NCI-H1417 (cell line): ENCODE data around the gene LTBP1.
"Not testable (repeated sequence)": the region's sequence is repeated elsewhere in the genome, so short reads cannot be mapped to it uniquely, and the experiment has no call there.

Experiments
- DNase-seq, 3 experiments: peaks; one replicate each; lab custom pipeline; 2025; lab: John Stamatoyannopoulos, UW

Gene LTBP1

DNA sequence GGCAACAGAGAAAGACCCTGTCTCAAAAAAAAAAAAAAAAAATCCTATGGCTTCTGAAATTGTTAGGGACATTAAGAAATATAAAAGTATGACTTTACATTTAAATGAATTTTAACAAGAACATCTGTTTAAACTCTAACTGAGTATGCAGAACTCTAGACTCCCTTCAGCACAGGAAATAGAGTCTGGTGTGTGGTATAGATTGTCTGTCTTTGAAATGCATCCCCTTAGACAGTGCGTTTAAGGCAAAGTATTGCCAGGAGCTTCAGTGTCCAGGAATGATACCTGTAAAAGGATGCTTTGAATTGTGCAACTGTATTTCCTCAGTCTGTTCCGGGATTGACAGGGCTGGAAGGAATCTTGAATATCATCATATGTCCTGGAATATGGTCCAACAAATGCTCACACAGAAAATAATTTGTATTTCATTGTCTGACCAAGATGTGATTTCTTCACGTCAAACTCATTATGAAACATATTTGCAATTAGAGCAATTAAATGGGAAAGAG is 396.7 kb downstream of the LTBP1 start:
- no peak for DNase-seq

DNA sequence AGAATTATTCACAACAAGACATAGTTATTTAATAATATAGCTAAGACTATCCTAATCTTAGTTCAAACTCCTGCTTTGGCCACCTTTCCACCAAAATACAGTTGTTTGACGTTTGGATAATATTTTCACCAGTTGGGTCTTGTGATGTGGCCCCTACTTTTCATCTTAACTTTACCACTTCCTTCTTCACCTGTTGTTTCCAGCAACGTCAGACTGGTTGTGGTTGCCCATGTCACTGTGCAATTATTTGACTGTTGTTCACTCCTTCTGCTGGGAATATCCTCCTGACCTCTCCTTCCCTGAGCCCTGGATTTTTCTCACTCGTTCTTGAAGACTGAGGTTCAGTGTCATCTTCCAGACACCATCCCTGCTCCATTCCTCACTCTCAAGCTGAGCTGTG is 397.5 kb downstream of the LTBP1 start:
- DNase-seq = no peak

DNA sequence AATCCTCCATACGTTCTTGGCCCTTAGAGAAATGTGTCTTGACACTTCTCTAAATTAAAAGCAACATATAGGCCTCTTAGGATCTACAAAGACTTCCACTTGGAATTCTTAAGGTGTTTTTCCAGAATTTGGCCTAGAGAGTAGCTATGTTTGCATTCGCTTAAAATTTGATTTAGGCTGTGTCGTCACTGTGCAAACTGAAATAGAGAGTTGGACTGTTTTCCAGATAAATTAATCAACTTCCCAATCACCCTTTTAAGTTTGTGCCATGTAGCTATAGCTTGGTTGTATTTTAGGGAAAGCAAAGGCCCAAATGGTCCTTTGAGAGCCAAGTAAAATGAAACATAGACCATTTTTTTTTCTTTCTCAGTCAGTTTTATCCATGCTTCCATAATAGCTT is 401.1 kb downstream of the LTBP1 start:
- no peak for DNase-seq

DNA sequence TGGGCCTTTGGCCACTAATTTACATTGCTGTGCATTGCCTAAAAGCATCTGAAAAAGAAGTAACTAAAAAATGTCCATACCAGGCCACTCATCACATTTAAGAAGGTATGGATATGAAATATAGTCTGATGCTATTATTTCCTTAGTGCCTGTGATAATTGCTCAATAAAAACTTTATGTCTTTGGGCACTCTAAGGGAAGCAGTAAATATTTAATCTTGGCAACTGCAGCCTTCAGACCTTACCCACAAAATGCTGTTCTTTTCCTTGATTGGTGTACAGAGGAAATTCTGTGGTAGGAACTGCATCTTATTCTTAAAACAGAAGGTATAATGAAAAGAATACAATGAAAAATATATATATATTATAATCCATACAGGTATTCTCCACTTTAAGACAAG is 403.9 kb downstream of the LTBP1 start:
- DNase-seq = no peak

DNA sequence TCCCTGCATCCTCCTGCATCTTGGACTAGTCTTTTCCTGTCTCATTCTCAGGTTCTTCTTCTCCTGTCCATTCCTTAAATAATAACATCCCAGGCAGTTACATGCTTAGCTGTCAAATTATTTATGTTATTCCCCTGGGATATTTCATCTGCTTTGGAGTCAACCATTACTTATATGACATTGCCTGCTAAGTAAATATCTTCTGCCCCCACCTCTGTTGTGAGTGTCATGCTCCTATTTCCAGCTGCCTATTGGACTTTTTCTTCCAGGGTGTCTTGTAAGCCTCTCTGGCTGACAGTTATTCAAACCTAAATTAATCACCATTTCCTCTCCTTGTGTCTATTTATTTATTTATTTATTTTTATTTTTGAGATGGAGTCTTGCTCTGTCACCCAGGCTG is 405.0 kb downstream of the LTBP1 start:
- no peak for DNase-seq

DNA sequence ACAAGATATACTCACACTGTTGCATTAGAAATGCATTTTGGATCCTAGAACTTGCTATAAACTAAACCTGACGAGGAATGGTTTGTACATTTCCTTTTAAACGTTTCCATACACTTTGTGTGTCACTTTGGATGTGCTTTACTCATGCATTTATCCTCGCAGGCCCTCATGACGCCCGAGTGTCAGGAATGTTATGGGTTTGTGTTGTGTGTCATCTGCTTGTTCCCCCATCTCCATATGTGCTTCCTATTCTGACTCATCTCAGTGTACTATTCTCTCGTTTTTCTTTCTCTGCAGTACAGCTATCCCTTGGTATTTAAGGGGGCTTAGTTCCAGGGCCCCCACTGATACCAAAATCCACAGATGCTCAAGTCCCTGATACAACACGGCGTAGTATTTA is 408.2 kb downstream of the LTBP1 start:
- DNase-seq = no peak

DNA sequence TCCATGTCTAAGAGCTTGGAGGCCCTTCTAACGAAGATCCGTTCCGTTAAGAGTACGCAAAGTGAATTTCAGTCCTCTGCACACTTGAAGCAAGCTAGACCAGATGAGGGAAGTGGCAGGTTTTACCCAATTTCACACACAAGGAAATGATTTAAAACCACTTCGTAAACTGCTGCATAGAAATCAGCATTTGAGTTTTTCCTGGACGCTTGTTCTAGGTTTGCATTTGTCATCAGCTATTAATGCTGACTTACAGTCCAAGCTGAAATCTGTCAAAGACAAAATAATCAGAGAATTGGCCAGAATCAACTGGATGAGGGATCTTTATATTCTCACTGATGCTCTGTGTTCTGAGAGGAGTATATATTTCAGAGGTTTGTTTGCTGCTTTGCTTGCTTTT is 412.1 kb downstream of the LTBP1 start:
- no peak for DNase-seq

DNA sequence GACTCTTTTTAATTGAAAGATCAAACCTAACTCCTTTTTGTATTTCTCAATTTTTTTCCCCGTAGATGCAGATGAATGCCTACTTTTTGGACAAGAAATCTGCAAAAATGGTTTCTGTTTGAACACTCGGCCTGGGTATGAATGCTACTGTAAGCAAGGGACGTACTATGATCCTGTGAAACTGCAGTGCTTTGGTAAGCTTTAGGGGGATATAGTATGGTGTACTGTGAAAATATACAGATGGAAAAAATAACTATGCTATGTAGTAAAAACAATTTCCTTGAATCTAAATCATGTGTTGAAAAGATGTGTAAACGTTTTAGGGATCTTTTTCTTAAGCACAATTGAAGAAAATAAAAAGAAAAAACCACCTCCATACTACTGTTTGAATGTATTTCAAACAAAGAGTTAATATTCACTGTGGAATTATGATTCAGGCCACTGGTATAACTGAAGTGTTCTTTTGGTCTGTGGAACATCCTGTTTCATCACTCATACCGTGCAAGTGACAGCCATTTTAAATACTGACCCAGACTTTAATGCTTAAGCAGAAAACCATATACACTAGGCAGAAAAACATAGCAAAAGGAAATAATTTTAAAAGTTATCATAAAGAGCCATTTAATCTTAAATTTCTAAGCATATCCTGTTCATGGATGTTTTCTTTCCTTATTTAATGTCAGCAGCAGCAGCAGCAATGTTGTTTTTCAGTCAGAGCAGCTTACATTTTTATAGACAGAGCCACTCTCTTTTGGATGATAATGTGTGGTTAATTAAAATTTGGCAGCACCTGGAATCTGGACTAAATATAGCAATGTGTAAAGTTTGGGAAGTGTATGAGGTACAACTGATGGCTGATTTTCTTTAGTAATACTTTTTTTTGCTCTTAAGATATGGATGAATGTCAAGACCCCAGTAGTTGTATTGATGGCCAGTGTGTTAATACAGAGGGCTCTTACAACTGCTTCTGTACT is 416.9 kb downstream of the LTBP1 start:
- no peak for DNase-seq

DNA sequence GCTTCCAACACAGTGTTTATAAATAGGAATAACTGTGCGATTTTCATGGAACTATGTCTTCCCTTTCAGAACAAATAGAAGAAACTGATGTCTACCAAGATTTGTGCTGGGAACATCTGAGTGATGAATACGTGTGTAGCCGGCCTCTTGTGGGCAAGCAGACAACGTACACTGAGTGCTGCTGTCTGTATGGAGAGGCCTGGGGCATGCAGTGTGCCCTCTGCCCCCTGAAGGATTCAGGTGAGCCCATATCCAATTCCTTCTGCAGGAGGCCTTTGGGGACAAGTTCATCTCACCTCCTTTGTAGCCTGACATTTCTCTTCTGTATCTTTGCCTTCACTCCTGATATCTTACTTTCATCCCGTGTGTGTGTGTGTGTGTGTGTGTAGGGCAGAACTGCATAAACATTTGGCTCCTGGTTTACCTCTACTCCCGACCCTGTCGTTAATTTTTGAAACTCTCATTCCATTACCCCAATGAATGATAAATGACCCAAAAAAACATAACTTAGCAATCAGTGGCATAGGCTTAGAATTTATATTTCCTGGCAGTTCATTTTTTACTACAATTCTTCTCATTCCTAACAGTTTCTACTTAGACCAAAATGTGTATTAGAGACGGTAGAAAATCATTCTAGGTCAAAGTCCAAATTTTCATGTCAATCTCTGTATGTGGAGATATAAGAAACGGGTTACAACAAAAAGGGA is 418.7 kb downstream of the LTBP1 start:
- DNase-seq = no peak

DNA sequence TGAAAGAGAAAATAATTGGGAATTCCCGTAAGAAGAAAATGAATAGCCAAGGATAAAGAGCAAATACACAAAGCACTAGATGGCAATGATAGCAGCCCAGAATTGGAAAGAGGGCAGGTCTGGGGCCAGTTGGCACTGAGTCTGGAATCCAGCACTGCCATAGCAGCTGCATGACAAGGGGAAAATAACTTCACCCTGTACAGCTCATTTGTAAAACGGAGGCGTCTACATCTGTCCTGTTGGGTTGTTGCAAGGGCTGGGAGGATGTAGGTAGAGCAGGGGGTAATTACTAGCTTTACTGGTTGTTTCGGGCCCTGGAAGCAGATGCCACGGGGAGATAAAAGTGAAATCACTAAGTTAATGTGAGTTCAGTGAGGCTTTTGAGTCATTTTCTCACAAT is 419.7 kb downstream of the LTBP1 start:
- no peak for DNase-seq

DNA sequence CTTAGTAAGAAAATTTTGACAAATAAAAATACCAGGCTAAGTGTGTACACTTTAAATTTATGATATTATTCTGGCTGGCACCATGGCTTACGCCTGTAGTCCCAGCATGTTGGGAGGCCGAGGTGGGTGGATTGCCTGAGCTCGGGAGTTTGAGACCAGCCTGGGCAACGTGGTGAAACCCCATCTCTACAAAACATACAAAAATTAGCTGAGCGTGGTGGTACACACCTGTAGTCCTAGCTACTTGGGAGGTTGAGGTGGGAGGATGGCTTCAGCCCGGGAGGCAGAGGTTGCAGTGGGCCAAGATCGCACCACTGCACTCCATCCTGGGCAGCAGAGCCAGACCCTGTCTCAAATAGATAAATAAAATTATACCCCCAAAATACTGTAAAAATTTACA is 421.8 kb downstream of the LTBP1 start:
- not testable (repeated sequence) for DNase-seq

DNA sequence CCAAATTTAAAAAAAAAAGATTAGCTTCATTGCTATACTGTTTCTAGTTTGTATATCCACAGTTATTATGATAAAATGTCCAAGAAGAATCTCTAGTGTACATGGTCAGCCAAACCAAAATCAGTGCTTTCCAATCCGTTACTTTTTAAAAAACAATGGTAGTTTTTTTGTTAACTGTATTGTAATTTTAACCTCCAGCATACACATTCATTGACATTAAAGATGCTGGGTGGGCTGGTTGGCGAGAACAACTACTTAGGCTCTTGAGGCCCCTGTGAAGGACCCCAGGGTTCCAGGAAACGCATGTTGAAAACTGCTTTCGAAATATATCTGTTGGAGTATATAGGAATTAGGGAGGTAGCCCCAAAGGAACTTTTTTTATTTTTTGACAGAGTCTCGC is 422.4 kb downstream of the LTBP1 start:
- no peak for DNase-seq

DNA sequence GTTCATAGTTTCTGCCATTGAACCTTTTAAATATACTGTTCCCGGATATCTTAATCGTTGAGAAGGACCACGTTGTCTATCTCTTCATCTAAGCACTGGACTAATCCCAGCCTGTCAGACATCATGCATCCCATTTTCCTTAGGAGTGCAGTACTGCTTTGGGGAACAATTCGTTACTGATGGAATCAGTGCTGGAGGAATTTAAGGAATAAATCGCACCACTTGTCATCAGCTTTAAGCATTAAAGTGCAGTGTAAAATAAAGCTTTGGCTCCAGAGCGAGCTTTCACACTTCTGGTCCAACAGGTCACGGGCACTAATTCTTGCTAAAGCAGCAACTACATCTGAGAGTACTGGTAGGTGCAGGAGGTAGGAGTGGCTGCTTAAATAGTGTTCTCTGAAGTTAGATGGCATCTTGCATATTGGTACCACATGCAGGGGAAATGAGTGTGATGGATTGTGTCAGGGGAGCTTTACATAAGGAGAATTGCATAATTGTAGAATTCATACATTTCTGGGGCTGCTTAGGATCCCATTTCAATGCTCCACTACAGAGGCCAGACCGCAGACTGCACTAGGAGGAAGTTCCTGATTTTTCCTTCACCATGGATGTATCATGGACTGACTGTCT is 424.0 kb downstream of the LTBP1 start:
- no peak for DNase-seq

DNA sequence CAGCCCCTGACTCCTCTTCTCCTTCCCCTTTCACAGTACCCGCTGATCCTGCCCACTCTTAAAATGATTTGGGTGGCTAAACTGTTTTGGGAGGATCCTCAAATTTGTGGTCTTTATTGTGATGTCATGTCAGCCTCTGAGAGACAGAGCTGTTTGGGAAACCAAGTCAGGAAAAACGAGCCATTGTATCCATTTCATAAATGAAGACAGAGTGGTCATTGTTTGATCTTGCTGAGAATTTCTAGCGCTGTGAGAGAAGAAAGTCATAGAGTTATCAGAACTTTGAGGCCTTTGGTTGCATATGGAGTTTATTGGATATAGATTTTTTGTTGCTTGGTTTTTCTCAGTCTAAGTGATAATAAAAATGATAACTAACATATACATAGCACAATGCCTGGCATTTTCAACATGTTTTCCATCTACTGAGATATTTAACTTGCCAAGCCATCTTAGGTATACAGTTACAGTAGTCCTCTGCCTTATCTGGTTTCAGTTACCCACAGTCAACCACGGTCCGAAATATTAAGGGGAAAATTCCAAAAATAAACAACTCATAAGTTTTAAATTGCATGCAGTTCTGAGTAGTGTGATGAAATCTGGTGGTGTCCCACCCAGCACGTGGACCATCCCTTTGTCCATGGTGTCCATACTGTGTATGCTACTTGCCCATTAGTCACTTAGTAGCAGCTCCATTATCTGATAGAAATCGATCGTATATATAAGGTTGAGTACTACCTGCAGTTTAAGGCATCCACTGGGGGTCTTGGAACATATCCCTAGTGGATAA is 424.7 kb downstream of the LTBP1 start:
- no peak for DNase-seq

DNA sequence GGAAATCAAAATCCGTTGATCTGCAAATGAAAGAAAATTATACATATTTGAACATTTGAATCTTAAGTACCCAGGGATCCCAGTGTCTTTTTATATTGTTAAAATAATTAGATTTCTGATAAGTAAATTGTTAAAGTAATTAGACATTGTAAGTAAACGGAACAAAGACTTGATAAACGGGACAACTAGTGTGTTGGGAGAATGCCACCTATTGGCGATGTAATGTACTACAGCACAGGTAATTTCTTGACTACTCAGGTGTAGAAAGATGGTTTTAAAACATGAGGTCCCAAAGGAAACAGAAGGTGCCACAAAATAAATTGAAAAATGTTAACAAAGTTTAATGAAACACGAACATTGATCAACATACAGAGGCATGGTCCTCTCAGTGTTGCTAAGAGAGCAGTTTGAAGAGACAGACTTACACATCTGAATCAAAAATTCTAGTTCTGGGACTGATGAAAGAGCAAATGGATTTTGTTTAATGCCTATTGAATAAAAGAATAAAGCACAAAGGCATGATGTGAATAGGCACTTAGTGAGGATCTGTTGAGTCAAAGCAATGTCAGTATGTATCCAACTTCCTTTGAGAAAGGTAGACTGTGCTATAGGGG is 426.3 kb downstream of the LTBP1 start:
- peak; percentile 44 to 86 (median 77) for DNase-seq

DNA sequence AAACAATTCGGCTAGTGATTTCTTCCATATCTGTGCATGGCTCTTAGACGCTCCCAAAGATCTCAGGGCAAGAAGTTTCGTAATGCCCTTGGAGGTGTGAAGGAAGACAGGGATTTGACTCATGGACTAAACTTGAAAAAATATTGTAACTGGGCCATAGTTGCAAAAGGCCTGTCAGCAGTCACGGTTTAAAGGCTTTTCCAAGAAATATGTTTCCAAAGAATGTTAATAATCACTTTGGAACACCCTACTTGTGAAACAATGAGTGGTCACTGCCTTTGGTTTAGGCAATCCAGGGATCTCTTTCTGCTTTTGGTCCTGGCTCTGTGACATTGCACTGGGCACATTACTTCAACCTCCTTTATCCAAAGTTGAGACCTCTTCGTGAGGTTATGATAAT is 427.2 kb downstream of the LTBP1 start:
- no peak for DNase-seq

DNA sequence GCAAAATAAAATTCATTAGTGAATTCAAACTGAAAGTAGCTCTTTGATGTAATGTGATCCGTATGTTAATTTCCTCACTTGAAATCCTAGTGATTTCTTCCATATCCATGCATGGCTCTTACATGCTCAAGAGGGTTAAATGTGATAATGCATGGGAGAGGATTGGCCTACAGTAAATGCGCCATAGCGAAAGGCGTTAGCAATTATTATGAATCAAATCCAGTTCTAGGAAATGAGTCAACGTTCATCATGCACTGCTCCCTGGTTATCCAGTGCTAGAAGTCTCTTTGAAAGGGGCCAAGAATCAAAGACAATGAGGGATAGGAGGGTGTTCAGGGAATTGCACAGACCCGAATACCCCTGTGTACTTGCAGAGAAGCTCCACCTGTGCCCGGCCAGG is 428.3 kb downstream of the LTBP1 start:
- no peak for DNase-seq

DNA sequence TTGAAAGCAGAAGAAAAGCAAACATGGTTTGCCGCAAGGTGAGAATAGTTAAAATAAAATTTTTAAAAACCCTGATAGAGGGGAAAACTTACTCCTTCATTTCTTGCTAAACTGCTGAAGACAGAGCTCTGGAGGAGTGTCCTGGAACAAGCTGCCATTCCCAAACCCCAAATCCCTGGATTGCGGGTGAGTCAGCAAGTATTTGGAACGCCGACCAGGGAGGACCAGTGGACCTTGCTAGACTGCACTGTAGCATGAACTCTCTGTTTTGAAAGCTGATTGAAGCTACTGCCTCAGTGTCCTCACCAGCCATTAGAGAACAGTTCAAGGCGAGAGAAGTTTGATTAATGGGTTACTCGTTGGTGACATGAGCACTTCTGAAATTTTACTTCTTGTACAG is 430.3 kb downstream of the LTBP1 start:
- DNase-seq = no peak

DNA sequence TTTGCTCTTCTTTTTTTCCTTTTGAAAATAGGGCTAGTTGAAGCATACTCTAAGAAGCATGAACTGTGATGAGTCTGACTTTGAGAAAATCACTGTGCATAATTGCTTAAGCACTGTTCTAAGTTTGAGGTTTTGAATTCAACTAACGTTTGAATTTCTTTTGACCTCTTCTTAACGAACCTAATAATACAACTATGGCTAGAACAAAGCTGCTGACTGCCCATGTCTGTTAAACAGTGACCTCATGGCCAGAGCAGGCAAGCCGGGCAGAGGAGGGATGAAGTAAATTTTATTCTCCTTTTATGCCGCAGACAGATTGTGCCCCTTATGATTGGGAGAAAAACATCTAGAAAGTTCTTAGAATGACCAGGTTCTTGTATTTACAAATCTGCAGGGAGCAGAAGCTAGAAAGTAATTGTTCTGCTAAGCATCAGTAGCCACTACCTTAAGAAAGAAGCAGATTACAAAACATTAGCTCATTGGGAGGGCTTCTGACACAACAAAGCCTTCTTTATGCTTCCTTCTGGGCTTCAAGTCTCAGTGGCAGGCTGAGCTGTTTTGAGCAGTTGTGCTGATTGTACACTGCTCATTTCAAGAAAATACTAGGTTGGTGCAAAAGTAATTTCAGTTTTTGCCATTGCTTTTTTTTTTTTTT is 431.9 kb downstream of the LTBP1 start:
- DNase-seq = no peak

DNA sequence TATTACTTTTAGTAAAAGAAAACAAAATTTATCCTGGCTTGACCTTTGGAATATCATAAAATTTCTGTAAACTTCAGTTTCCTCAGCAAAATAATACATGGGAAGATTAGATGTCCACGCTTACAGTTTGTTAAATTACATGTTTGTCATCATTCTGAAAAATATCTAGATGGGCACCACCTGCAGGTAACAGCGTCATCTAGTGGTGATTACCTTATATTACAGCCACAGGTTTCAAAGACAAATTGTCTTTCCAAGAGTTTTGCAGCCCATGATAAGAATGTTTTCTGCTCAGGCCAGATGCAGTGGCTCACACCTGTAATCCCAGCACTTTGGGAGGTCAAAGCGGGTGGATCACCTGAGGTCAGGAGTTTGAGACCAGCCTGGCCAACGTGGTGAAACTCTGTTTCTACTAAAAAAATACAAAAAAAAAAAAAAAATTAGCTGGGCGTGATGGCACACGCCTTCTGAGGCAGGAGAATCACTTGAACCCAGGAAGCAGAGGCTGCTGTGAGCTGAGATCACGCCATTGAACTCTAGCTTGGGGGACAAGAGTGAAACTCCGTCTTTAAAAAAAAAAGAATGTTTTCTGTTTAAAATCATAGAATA is 433.4 kb downstream of the LTBP1 start:
- no peak for DNase-seq
